Stimulated activated CD8-positive, alpha-beta memory T cell treated with anti-CD3 and anti-CD28 coated beads, Interleukin-7, amount 100 ng/mL, for 24 hours (primary cell): ENCODE results near the gene SMIM14.
"Not testable (repeated sequence)": the region's sequence is repeated elsewhere in the genome, so short reads cannot be mapped to it uniquely, and the experiment has no call there.

Experiments used
- DNase-seq: peaks from one replicate; pipeline ENCODE4 v3.0.0-alpha.2; 2020; ENCODE audit warnings: low read depth

The SMIM14 gene

DNA sequence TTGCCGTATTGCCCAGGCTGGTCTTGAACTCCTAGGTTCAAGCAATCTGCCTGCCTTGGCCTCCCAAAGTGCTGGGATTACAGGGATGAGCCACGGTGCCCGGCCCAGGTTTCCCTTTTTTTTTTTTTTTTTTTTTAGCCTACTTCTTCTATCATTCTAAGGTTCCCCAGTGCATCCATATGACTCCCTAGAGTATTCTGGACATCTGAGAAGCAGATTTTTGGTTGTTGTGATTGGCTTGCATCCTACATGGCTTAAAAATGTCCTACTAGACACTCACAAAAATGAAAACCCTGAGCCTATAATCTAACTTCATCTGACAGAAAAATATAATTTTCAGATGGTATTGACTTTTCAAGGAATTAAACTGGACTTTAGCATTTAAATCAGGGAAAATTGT is 41.7 kb downstream of the SMIM14 start:
- DNase-seq, result no peak

DNA sequence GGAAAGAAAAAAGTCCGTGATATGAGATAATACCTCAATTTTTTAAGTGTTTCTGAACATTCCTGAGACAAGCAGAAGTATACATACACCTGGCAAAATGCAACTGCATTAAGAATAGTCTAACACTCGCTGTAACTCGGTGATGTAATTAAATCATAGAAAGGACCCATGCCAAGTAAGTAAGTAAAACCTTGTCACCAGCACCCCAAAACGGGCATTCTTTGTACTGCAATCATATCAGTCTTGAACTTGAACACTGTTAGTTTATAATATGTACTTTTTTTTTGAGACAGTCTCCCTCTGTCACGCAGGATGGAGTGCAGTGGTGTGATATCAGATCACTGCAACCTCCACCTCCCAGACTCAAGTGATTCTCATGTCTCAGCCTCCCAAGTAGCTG is 47.4 kb downstream of the SMIM14 start:
- DNase-seq, result no peak

DNA sequence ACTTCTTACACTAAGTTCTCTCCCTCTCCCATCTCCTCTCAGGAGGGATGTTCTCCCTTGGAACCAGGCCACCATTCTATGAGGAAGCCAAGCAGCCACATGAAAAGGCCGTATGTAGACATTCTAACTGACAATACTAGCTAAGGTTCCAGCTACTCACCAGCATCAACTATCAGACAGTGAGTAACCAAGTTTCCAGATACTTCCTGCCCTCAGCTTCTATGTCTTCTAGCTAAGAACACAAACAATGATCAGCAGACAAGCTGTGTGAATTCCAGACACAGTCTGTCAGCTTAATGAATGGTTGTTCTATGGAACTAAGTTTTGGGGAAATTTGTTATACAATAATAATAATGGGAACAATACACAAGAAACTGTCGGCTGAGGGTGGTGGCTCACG is 50.8 kb downstream of the SMIM14 start:
- DNase-seq, result no peak

DNA sequence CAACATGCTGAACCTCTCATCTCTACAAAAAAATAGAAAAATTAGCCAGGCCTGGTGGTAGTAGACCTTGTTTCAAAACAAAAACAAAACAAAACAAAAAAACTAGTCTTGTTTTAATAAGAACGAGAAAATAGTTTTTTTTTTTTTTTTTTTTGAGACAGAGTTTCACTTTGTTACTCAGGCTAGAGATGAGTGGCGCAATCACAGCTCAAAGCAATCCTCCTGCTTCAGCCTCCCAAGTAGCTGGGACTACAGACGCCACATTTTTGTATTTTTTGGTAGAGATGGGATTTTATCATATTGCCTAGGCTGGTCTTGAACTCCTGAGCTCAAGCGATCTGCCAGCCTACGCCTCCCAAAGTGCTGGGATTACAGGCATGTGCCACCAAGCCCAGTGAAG is 63.7 kb downstream of the SMIM14 start:
- DNase-seq, result no peak

DNA sequence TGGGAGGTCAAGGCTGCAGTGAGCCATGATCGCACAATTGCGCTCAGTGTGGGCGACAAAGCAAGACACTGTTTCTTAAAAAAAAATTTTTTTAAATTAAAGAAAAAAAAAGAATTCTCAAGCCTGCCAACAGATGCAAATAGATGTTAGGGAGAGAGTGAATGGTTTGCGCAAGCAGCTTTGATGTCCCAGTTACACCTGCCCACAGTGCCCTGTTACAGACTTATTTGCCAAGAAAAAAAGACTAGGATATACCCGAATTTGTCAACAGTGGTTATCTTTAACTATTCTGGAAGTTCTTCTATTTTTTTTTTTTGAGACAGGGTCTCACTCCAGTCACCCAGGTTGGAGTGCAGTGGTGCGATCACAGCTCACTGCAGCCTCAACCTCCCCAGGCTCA is 67.2 kb downstream of the SMIM14 start:
- no peak for DNase-seq

DNA sequence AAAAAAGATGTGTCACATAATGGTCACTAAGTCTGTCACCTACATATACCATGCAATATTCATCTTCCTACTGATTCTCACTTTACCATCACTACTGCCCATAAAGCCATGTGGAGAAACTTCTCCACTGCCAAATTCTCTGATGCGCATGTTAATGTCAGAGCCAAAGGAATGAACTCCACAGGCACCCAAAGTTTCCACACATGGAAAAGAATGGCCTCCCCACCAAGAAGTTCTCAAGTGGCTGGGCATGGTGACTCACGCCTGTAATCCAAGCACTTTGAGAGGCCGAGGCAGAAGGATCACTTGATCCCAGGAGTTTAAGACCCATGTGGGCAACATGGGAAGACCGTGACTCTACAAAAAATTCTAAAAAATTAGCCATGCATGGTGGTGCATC is 67.6 kb downstream of the SMIM14 start:
- DNase-seq, result no peak

DNA sequence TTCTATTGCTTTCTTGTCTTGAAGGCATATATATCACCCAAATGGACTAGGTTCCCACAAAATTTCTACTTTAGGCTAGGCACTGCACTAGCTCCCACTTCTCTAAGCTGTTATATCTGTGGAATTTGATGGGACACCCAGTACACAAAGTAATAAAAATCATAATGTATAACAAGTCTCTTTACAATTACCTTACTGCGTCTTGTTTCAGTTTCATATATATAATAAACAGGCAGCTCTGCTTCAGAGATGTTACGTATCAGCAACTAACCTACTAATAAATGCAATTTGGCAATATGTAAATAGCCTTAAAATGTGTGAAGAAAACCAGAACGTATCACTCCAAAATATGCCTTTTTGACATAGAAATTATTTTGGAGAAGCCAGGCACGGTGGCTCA is 69.5 kb downstream of the SMIM14 start:
- no peak for DNase-seq

DNA sequence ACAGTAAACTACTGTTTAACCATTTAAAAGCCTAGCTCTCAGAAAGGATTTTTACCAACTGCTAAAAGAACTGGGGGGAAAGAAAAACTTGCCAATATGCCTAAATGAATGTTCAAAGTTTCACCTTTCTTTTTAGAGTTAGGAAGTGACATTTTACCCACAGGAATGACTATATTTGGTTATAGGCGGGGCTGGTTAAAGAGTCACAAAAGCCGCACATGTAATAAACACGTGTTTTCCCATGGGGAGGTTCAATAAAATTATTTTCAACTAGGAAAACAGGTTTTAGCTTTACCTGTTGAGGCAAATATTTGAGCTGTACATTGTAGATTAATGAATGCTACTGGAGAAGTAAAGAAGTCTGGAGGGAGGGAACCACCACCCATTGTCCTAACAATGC is 69.9 kb downstream of the SMIM14 start:
- no peak for DNase-seq

DNA sequence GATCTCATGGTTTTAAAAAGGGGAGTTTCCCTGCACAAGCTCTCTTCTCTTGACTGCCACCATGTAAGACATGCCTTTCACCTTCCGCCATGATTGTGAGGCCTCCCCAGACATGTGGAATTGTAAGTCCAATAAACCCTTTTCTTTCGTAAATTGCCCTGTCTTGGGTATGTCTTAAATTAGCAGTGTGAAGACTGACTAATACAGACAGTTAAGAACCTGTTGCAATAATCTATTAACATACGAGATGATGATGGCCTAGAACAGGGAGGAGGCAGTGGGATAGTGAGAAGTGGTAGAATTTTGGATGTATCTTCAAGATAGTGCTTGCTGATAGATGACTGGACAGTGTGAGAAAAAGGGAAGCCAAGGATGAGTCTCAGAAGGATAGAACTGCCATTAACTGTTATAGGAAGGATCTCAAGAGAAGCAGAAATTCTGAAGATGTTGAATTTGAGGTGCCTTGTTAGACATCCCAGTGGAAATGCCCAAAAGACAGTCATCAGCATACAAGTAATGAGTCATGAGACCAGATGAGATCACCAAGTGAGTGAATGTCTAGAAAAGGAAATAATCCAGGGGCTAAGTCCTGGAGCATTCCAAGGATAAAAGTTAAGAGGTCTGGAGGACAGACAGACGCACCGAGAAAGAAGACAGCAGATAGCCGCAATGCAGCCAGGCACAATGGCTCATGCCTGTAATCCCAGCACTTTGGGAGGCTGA is 72.6 kb downstream of the SMIM14 start:
- DNase-seq, result no peak

DNA sequence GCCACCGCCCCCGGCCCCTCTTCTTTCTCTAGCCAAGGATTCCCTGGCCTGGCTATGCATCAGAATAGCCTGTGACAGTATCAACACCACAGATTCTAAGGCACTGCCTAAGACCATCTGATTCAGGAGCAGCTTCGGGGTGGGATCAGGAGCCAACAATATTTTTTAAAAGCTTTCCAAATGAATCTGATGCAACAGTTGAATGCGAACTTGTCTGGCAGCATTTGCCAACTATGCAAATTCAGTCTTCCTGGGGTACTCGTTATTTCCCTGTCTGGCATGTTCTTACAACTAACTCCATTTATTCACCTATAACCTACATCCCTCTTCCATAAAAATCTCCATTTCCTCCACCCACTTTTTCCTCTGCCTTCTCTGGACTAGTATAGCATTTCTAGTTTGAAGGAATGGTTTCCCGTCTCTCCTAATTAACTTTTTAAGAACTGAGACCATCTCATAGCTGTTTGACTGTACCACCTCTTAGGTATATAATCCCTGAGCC is 75.3 kb downstream of the SMIM14 start:
- DNase-seq, result no peak

DNA sequence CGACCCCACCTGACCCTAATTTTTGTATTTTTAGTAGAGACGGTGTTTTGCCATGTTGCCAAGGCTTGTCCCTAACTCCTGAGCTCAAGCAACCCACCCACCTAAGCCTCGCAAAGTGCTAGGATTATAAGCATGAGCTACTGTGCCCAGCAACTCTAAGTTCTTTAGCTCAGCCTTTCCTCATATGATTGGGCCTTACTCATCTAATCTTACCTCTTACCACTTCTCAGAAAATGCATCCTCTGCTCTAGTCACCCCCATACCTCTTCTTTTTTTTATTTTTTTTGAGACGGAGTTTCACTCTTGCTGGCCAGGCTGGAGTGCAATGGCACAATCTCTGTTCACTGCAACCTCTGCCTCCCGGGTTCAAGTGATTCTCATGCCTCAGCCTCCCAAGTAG is 75.9 kb downstream of the SMIM14 start:
- no peak for DNase-seq

DNA sequence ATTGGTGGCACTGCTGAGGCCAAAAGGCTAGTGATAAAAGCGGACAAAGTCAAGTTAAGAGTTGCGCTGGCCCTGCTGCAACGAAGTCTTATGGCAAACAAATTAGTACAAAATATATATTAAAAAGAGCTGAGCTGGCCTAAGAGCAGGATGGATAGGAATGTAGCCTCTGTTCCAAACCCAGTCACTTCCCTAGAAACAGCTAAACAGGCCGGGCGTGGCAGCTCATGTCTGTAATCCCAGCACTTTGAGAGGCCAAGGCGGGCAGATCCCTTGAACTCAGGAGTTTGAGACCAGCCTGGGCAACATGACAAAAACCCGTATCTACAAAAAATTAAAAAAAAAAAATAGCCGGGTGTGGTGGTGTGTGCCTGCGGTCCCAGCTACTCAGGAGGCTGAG is 79.0 kb downstream of the SMIM14 start:
- DNase-seq, result no peak

DNA sequence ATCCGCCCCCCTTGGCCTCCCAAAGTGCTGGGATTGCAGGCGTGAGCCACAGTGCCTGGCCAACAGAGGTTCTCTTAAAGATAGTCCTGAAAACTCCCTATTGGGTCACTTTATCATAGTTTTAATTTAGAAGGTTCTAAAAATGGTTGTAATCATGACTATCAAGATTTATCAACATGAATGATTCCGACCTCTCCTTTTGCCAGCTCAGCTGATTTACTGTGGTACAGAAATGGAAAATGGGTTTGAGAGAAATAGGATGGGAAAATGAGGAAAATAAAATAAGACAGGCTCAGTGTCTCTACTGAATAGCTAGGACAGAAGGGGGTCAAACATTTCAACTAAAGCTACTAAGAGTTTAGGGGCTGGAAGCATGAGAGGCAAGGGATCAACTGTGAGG is 83.2 kb downstream of the SMIM14 start:
- DNase-seq, result no peak

DNA sequence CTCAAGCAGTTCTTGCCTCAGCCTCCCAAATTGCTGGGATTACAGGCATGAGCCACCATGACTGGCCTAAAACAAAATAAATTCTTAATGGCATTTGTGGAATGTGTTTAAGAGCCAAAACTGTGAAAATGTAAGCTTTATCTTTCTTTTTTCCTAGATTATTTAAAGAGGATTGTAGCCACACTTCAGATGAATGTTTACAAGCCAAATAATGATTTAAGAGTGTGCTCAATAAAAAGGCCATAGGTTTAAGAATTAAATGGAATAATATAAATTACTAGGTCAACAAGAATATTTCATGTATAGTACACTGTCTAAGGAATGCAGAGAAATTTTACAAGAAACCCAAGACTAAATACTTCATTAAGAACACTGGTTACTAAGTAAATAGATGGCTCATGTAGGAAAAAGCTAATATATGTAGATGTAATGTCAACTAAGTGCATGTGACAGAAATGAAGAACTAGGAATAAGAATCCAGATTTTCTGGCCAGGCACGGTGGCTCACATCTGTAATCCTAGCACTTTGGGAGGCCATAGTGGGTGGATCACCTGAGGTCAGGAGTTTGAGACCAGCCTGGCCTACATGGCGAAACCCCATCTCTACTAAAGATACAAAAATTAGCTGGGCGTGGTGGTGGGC is 90.1 kb downstream of the SMIM14 start:
- DNase-seq, result no peak

DNA sequence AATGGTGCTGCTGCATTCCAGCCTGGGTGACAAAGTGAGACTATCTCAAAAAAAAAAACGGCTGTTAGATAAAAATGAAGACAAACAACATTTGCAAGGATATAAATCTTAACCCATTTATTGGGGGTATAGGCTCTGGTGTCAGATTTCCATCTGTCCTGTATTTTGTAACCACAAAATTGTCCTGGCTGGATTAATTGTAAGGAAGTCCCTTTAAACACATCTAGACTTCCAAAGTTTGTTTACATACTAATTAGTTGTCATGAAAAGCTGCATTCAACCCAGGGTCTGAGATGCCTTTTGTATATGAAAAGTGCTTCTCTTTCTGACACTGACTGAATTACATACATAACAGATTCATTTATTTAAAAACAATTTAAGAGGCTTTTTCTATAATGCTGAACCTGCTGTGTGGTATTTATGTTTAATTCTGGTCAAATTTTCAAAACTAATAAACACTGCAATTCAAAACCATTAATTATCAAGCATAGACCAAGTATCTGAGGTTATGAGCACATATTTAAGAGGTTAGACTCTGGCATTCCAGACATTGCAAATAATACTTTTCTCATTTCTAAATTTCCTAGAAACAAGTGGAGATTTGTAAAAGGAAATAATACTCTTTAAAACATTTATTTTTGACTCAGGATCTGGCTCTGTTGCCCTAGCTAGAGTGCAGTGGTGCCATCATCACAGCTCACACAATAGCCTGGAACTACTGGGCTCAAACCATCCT is 93.9 kb downstream of the SMIM14 start:
- DNase-seq, result no peak

DNA sequence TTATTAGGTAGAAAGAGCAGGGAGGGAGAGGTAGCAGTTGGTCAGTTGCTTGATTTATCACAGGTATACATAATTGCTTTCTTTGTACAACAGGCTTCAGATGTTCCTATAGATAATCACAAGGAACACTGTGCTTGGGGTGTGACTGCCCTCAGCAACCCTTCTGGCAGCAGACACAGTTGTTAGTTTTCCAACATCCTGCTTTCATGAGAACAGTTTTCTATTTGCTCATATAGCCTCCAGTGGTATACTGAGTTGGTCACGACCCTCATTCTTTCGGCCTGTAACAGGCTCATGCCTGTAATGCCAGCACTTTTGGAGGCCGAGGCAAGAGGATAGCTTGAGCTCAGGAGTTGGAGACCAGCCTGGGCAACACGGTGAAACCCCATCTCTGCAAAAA is 94.6 kb downstream of the SMIM14 start:
- not testable (repeated sequence) for DNase-seq

DNA sequence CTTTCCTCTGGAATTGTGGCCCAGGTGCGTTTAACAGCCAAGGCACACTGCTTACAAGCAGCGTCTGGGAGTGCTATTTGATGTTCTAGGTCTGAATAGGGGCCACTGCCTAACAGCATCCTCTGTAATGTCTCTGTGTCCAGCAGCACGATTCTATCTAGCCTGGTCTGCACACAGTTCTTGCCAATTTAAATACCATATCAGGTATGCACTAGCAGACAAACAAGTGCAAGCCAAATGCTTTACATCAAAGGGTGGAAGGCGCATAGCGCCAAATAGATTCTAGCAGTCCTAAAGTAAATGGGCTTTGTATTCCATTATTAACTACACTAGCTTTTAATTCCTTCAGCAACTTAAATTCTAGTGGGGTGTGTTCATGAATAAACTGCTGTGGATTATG is 95.6 kb downstream of the SMIM14 start:
- no peak for DNase-seq

DNA sequence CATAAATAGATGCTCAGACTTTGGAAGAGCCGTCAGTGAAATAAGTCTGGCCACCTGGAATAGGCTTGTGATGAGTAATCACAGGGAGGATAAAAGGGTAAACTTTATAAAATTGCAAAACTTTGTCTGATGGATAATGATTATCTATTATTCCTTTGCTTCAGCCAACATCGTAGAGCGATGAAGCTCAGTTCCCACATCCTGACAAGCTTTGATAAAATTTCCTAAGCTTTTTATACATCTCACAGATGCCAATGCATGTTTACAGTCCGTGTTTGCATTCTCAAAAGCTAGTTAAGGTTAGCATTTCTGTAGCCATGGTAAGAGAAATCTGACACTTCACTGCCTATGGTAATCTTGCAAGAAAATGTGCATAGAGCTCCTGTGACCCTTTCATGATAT is 96.1 kb downstream of the SMIM14 start:
- no peak for DNase-seq

DNA sequence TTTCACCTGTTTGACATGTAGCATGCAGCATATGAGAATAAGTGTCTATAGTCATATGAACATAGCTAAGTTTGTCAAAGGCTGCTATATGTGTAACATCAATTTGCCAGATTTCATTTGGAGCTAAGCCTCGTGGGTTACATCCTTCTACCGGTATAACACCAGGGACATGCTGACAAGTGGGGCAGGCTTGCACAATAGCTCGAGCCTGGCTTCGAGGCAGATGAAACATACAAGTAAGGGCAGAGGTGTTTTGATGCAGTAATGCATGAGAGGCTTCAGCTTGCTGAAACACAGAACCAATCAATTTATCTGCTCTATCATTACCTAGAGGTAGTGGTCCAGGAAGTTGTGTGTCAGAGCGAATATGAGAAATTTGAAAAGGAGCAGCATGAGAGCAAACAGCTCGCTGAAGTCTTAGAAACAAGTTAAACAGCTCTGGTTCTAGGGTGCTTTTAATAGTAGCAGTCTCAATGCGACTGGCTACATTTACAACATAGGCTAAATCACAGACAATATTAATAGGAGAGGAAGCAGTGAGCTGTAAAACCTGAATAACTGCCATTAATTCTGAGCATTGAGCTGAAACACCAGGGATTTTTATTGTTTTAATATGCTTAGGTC is 96.6 kb downstream of the SMIM14 start:
- DNase-seq, result no peak

DNA sequence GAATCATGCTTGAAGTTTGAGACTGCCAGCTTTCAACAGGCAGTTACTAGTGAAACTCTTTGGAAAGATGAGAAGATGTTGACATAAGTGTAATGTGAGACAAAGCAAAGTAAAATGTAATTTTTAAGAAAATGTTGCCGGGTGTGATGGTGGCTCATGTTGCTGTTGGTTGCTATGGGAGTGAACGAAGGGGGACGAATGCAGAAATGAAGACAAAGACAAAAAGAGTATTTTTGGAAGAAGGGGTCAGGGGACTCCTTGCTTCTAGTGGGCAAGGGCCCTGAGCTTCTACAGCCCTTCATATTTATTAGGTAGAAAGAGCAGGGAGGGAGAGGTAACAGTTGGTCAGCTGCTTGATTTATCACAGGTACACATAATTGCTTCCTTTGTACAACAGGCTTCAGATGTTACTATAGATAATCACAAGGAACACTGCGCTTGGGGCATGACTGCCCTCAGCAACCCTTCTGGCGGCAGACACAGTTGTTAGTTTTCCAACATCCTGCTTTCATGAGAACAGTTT is 99.5 kb downstream of the SMIM14 start:
- DNase-seq, result no peak

DNA sequence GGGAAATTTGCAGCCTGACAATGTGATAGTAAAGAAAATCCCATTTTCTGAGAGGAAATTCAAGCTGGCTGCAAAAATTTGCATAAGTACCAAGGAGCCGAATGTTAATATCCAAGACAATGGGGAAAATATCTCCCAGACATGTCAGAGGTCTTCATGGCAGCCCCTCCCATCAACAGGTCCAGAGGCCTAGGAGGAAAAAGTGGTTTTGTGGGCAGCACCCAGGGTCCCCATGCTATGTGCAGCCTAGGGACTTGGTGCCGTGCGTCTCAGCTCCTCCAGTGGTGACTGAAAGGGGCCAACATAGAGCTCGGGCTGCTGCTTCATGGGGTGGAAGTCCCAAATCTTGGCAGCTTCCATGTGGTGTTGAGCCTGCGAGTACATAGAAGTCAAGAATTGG is 105.1 kb downstream of the SMIM14 start:
- no peak for DNase-seq

DNA sequence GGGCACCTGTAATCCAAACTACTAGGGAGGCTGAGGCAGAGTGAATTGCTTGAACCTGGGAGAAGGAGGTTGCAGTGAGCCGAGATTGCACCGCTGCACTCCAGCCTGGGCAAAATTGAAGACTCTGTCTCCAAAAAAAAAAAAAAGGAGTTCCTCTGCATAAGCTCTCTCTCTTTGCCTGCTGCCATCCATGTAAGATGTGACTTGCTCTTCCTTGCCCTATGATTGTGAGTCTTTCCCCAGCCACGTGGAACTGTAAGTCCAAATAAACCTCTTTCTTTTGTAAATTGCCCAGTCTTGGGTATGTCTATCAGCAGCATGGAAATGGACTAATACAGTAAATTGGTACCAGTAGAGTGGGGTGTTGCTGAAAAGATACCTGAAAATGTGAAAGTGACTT is 106.4 kb downstream of the SMIM14 start:
- not testable (repeated sequence) for DNase-seq

DNA sequence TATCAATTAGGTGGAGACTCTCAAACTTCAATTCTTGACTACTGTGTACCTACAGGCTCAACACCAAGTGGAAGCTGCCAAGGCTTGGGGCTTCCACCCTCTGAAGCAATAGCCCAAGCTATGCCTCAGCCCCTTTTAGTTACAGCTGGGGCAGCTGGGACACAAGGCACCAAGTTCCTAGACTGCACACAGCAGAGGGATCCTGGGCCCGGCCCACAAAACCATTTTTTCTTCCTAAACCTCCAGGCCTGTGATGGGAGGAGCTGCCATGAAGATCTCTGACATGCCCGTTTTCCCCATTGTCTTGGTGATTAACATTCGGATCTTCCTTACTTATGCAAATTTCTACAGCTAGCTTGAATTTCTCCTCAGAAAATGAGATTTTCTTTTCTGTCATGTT is 108.0 kb downstream of the SMIM14 start:
- no peak for DNase-seq
